Testis (tissue), 3 donors: ENCODE data around the gene MAP2K3. TPM values are rescaled to one million over a fixed set of nuclear protein-coding genes. Genes with fewer than 3 reads are reported as not detected.
A peak's percentile ranks its signal among the peaks of the same experiment; 100 is the strongest.
"Not testable (repeated sequence)": the region's sequence is repeated elsewhere in the genome, so short reads cannot be mapped to it uniquely, and the experiment has no call there.

Experiments
- DNase-seq: peaks from one replicate; pipeline ENCODE4 v3.0.0-alpha.2; 2019
- H3K27ac ChIP-seq, 2 donors: fragments of 200-600 bp; sonication (generic); one replicate each; pipeline ENCODE4 v1.5.1; 2019
- H3K27me3 ChIP-seq: fragments of 200-600 bp; sonication (generic); one replicate; pipeline ENCODE4 v1.5.1; 2019
- H3K36me3 ChIP-seq: fragments of 200-600 bp; sonication (generic); one replicate; pipeline ENCODE4 v1.5.1; 2017; ENCODE audit warnings: low read depth; ENCODE audit errors: missing control alignments
- H3K4me1 ChIP-seq: fragments of 200-600 bp; sonication (generic); one replicate; pipeline ENCODE4 v1.5.1; 2019
- H3K4me3 ChIP-seq, 2 donors: fragments of 200-600 bp; sonication (generic); one replicate each; pipeline ENCODE4 v1.5.1; 2017 to 2019
- H3K9me3 ChIP-seq: fragments of 200-600 bp; sonication (generic); one replicate; pipeline ENCODE4 v1.5.1; 2017
- POLR2A ChIP-seq: fragments of 450-650 bp; IDR thresholded peaks from one replicate; pipeline ENCODE4 v1.6.1; 2017; ENCODE audit warnings: antibody characterized with exemption, mild to moderate bottlenecking, moderate library complexity
- whole genome bisulfite sequencing, 2 donors: methylation state at CpG; one replicate each; pipeline ENCODE4 v1.1.5; 2018; 5-methylcytosine and 5-hydroxymethylcytosine counted together
- intact Hi-C: fragments of 100-400 bp; cut with DNase I; formaldehyde crosslinking; loops from one replicate; pipeline ENCODE4 v1.15.1; 2023; ENCODE audit warnings: low total_unique reads
- polyA plus RNA-seq: library from polyadenylated mRNA; stranded (reverse); fragments of 350-450 nt; fragmentation: Illumina TruSeq; extraction: RNeasy Lipid Tissue Mini Kit (QIAGEN cat#74804); gene quantifications from one replicate; pipeline ENCODE4 v1.2.3, GENCODE V29; 2014; ENCODE audit warnings: low read depth, low replicate concordance; ENCODE audit not compliant: insufficient read depth
- total RNA-seq, 2 donors: library from RNA; depleted of rRNA; stranded (reverse); fragments of >200 nt; gene quantifications; one replicate each; pipeline ENCODE4 v1.2.3, GENCODE V29; 2016
- TF ChIP-seq, protein P1 (sequence below), 3 experiments: fragments of 450-650 bp in 2 of 3; fragments of 200-600 bp in 1 of 3; sonication (generic) in 1 of 3; IDR thresholded peaks; one replicate each; pipeline ENCODE4 v1.5.1; 2016 to 2019; ENCODE audit warnings: antibody characterized with exemption in 3 of 3, mild to moderate bottlenecking in 2 of 3, moderate library complexity in 1 of 3

Gene MAP2K3
- total and polyA plus RNA-seq, 3 donors from 2014 or later, result 13.5 to 17.5 (median 15.4) TPM

DNA sequence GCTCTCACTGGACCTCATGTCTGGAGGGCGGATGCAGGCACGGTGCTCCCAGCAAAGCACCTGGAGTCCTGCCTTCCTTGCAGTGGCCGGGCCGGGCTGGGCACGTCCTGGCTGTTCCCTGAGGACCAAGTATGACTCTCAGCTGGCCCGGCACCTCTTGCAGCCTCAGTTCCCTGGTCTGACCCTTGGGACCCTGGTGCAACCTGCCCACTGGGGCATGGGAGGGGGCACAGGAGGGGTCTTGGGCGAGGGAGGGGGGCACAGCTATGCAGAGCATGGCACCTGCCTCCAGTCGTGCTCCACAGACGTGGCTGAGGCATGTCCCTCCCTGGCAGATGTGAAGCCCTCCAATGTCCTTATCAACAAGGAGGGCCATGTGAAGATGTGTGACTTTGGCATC lies 19.6 kb downstream of the MAP2K3 start:
- H3K27ac ChIP-seq, result no peak overlapping the region
- no peaks in the 10 kb centered on the region for H3K36me3 ChIP-seq
- 71 to 87% methylated on average over 3 to 9 of the region's 9 CpGs for WGBS, 2 donors
- no peaks in the 10 kb centered on the region for H3K4me1 ChIP-seq
- DNase-seq, result no peak
- intact Hi-C loops, result no loop called here
- no peaks in the 10 kb centered on the region for H3K9me3 ChIP-seq
- no peak overlapping the region for H3K4me3 ChIP-seq
- TF ChIP-seq, protein P1, sequence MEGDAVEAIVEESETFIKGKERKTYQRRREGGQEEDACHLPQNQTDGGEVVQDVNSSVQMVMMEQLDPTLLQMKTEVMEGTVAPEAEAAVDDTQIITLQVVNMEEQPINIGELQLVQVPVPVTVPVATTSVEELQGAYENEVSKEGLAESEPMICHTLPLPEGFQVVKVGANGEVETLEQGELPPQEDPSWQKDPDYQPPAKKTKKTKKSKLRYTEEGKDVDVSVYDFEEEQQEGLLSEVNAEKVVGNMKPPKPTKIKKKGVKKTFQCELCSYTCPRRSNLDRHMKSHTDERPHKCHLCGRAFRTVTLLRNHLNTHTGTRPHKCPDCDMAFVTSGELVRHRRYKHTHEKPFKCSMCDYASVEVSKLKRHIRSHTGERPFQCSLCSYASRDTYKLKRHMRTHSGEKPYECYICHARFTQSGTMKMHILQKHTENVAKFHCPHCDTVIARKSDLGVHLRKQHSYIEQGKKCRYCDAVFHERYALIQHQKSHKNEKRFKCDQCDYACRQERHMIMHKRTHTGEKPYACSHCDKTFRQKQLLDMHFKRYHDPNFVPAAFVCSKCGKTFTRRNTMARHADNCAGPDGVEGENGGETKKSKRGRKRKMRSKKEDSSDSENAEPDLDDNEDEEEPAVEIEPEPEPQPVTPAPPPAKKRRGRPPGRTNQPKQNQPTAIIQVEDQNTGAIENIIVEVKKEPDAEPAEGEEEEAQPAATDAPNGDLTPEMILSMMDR (IDR thresholded peaks at IDR 0.05), result no peak
- TF ChIP-seq POLR2A, result no peak
- no peaks in the 10 kb centered on the region for H3K27me3 ChIP-seq

DNA sequence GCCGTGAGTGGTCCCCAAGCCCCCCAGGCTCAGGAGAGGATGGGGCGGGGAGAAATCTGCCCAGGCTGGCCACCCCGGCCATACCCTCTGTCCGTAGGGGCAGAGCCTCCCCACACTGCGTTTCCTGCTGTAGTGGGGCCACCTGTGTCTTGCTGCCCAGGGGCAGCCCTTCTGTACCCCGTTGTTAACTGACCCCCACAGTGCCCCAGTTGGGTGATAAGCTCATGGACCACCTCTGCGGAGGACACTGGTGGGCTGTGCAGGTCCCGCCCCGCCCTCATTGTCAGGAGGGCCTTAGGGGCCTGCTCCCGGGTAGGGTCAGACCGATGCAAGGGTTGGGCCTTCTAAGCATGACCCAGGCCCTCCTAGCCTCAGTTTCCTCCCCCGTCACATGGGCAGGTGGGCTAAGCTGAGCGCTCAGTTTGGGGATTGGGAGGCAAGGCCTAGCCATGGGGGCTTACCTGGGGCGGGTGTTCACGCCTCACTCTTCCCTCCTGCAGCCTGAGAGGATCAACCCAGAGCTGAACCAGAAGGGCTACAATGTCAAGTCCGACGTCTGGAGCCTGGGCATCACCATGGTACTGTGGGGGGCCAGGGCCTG lies 20.1 kb downstream of the MAP2K3 start:
- H3K36me3 ChIP-seq, intact Hi-C loops, H3K4me3 ChIP-seq, DNase-seq, H3K27me3 ChIP-seq, H3K9me3 ChIP-seq, H3K27ac ChIP-seq, H3K4me1 ChIP-seq: not testable (repeated sequence)
- 79 to 87% methylated on average over 14 to 17 of the region's 17 CpGs for WGBS, 2 donors

DNA sequence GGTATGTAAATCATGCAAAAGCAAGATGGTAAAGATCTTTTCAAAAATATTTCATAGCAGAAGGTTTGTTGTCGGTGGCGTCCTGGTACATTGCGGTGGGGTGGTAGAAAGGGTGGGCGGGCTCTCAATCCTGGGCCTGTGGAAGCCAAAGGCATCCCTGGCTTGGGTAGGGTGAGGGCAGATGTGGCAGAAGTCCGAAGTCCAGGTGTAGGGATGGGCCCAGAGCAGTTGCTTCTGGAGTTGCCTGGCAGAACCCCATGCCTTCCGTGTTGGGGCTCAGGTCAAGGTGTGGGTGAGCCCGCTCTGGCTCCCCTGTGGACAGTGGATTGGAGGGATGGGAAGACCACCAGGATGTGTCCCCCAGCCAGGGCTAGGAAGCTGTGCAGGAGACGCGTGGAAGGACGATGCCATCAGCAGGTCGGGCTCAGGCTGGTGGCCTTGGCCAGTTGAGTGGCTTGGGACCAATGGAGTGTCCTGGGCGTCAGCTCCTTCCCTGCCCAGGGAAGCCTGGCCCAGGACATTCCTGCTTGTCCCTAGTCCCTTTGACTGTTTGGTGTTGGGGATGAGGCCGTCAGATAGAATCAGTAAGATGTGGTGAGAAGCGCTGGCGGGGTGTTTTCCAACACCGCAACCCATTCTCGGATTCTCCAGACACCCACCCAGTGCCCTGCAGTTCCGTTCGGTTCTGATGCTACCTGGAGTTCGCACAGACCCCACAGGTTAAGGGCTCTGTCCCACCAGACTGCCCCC lies 21.1 kb downstream of the MAP2K3 start:
- not testable (repeated sequence) for H3K36me3 ChIP-seq
- 90 to 97% methylated on average over 11 to 20 of the region's 20 CpGs for WGBS, 2 donors

DNA sequence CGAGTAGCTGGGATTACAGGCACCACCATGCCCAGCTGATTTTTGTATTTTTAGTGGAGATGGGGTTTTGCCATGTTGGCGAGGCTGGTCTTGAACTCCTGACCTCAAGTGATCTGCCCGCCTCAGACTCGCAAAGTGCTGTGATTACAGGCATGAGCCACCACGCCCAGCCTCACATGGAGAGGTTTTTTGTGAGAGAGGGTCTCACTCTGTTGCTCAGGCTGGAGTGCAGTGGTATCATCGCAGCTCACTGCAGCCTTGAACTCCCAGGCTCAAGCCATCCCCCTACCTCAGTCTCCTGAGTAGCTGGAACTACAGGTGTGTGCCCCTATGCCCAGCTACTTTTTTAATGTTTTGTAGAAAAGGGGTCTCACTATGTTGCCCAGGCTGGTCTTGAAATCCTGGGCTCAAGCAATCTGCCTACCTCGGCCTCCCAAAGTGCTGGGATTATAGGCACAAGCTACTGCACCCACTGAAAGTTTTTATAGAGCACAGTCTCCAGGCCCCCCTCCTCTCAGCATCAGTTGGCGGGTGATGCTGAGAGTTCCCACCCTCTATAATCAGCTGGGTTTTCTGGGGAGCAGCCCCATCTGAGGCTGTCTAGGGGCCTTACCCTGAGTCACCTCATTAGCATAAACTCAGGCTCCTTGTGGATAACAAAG lies 22.2 kb downstream of the MAP2K3 start:
- DNase-seq, H3K4me3 ChIP-seq, H3K9me3 ChIP-seq, H3K36me3 ChIP-seq, H3K4me1 ChIP-seq, H3K27me3 ChIP-seq, intact Hi-C loops, H3K27ac ChIP-seq: not testable (repeated sequence)
- 76 to 81% methylated on average over 6 to 8 of the region's 8 CpGs for WGBS, 2 donors

More for the DNA sequence above, 21.1 kb downstream of the MAP2K3 start:
- H3K4me3 ChIP-seq, H3K4me1 ChIP-seq, H3K27me3 ChIP-seq, DNase-seq, H3K9me3 ChIP-seq, H3K27ac ChIP-seq, intact Hi-C loops: not testable (repeated sequence)

DNA sequence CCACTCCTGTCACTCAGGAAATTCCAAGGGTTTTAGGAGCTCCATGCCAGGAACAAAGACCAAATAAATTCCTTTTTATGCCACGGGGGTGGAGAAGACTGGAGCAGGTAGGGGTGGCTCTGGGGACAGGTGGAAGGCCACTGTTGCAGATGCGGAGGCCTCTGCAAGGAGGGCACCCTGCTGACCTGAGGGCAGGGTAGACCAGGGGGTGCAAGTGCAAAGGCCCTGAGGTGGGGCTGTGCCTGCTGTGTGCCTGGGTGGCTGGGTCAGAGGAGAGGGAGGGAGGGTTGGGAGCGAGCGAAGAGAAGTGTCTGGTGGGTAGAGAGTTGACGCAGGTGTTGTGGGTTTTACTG lies 22.7 kb downstream of the MAP2K3 start:
- intact Hi-C loops, H3K4me3 ChIP-seq, H3K9me3 ChIP-seq, DNase-seq, H3K27ac ChIP-seq, H3K36me3 ChIP-seq, H3K27me3 ChIP-seq: not testable (repeated sequence)
- H3K4me1 ChIP-seq, result peaks cover 12% of the 10 kb centered on the region
- 64 to 77% methylated on average over 4 to 5 of the region's 5 CpGs for WGBS, 2 donors

DNA sequence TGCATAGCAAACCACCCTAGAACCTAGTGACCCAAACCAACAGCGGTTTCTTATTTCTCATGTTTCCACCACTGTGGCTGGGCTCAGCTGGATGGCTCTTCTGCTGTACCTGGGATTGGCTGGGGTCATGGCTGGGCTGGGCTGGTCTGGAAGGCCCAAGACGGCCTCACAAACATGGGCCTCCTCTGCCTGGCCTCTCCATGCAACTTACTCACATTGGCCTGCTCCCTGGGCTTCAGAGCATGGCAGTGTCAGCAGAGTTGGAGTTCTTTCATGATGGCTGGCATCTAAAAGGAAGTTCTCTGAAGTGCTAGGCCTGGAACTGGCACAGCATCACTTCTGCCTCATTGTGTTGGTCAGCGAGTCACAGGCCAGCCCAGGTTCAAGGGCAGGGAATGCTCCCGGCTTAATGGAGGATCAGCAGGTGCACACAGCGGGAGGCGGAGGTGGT lies 24.4 kb downstream of the MAP2K3 start:
- H3K36me3 ChIP-seq, DNase-seq, H3K9me3 ChIP-seq, H3K27me3 ChIP-seq, H3K4me3 ChIP-seq, intact Hi-C loops, H3K27ac ChIP-seq: not testable (repeated sequence)
- peaks cover 12% of the 10 kb centered on the region for H3K4me1 ChIP-seq
- 89 to 95% methylated on average over 6 of the region's 6 CpGs for WGBS, 2 donors

DNA sequence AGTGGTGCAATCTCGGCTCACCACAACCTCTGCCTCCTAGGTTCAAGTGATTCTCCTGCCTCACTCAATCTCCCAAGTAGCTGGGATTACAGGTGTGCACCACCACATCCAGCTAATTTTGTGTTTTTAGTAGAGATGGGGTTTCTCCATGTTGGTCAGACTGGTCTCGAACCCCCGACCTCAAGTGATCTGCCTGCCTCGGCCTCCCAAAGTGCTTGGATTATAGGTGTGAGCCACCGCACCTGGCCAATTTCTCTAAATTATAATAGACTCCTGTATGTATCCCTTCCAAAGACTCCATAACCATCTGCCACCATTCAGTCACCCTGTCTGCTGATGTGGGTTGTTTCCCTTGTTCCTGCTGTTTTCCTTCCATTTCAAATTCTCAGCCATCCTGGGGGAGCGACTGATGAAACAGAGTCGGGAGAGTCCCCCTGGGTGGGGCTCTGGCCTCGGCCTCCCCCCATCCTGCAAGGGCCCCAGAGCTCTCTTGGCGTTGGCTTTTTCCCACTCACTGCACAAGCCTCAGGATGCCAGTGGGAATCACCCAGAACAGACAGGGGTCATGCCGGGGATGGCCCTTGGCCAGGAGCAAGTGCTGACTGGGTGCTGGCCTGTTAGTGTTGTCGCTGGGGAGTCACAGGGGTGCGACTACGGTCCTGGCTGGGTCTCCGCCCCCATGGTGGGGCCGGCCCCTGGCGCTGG lies 25.7 kb downstream of the MAP2K3 start:
- 68 to 70% methylated on average over 13 to 16 of the region's 16 CpGs for WGBS, 2 donors
- H3K36me3 ChIP-seq, H3K4me3 ChIP-seq, H3K9me3 ChIP-seq, H3K27me3 ChIP-seq, intact Hi-C loops: not testable (repeated sequence)
- Histone ChIP-seq H3K27ac (peak overlapping the region; percentile 44 to 77), H3K4me1 (peaks cover 12% of the 10 kb centered on the region)
- DNase-seq, result peak; percentile 15

DNA sequence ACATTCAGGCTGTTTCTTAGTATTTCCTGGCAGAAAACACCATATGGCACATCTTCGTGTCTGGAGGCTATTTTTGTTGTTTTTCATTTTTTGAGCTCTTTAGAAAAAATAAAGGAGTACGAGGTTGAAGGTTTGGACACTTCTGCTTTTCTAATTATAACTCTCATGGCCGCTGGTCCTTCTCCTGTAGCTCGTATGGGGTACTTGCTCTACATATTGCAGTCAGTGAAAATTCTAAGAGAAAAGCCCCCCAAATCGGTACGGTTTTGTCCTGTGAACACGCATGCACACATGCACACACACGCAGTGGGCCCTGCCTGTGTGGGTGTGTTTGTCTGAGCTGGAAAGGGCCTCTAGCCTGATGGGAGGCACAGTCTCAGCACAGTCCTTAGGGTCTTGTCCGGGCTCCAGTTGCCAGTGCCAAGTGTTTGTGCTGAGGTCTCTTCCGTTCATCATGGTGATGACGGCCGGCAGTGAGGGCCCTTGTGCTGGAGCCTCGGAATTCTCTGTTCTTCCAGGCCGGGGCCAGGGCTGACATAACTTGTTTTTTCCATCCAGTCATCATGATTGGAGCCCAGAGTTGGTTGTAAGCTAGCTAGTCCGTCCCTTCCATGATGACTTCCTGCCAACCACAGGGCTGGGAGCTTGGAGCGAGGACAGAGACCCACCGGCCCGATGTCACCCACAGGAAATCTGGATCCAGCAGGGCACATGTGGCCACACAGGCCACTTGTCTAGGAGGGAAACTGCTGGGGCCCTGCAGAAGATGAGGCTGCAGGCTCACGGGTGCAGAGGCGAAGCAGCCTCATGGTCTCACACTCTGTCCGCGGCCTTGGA lies 26.5 kb downstream of the MAP2K3 start:
- H3K4me3 ChIP-seq, intact Hi-C loops, H3K36me3 ChIP-seq, H3K9me3 ChIP-seq, H3K27me3 ChIP-seq: not testable (repeated sequence)
- H3K27ac ChIP-seq, result peak overlapping the region; percentile 44 to 77
- H3K4me1 ChIP-seq, result peaks cover 12% of the 10 kb centered on the region
- 55 to 59% methylated on average over 10 to 22 of the region's 22 CpGs for WGBS, 2 donors
- DNase-seq, result peak; percentile 61
